Cardiac muscle cell (in vitro differentiated cells and primary cell): ENCODE data around the gene SAFB. TPM values are rescaled to one million over a fixed set of nuclear protein-coding genes. Genes with fewer than 3 reads are reported as not detected.

Experiments
- DNase-seq, 2 donors: peaks; one replicate each; pipeline versions ENCODE4 v3.0.0 to v3.0.0-alpha.2; 2010 to 2017; ENCODE audit warnings: low read depth in 1 of 2, low spot score in 1 of 2
- H3K27ac ChIP-seq: fragments of 200-600 bp; sonication (generic); 2 replicates; pipeline ENCODE4 v1.5.1; 2016
- H3K27me3 ChIP-seq: fragments of 200-600 bp; sonication (generic); 2 replicates; pipeline ENCODE4 v1.6.0; 2016; ENCODE audit warnings: control low read depth
- H3K36me3 ChIP-seq: fragments of 200-600 bp; sonication (generic); 2 replicates; pipeline ENCODE4 v1.5.1; 2016; ENCODE audit warnings: control low read depth
- H3K4me1 ChIP-seq: fragments of 200-600 bp; sonication (generic); 2 replicates; pipeline ENCODE4 v1.8.1; 2017; ENCODE audit warnings: low read depth, mild to moderate bottlenecking, mixed run types
- H3K4me3 ChIP-seq: fragments of 200-600 bp; sonication (generic); 2 replicates; pipeline ENCODE4 v1.5.1; 2016; ENCODE audit warnings: mild to moderate bottlenecking
- H3K9me3 ChIP-seq: fragments of 200-600 bp; sonication (generic); 2 replicates; pipeline ENCODE4 v1.5.1; 2017; ENCODE audit warnings: low read depth, mild to moderate bottlenecking, control low read depth
- CTCF ChIP-seq: IDR thresholded peaks from 2 replicates; pipeline ENCODE4 v1.5.1; 2012; ENCODE audit warnings: low read depth, mild to moderate bottlenecking, low read length
- polyA plus RNA-seq: library from polyadenylated mRNA; unstranded; fragments of >200 nt; fragmentation: Nextera tagmentation; extraction: Ambion mirVana; gene quantifications from 2 replicates; pipeline ENCODE4 v1.2.1, GENCODE V29; 2016
- total RNA-seq: library from RNA; depleted of rRNA; stranded (reverse); fragments of >200 nt; gene quantifications from 2 replicates; pipeline ENCODE4 v1.2.3, GENCODE V29; 2016

Gene SAFB
- total and polyA plus RNA-seq, 2 experiments from 2014 or later, result 108 to 127 TPM

- DNase-seq, result no peak
- Histone ChIP-seq H3K4me3 (no peak overlapping the region), H3K4me1 (no peaks in the 10 kb centered on the region), H3K9me3 (no peaks in the 10 kb centered on the region), H3K27me3 (no peaks in the 10 kb centered on the region), H3K36me3 (peaks cover 80% of the 10 kb centered on the region), H3K27ac (no peak overlapping the region)
- no peak for TF ChIP-seq CTCF
Measured at GRCh38 chr19:5592531-5593342, 30.1 kb upstream of the SAFB start.

- no peak for TF ChIP-seq CTCF
- Histone ChIP-seq H3K27ac (no peak overlapping the region), H3K9me3 (no peaks in the 10 kb centered on the region), H3K36me3 (peaks cover 84% of the 10 kb centered on the region), H3K4me3 (no peak overlapping the region), H3K4me1 (no peaks in the 10 kb centered on the region), H3K27me3 (no peaks in the 10 kb centered on the region)
- no peak for DNase-seq
Measured at GRCh38 chr19:5593343-5594255, 29.3 kb upstream of the SAFB start.

- DNase-seq, result no peak
- no peaks in the 10 kb centered on the region for H3K9me3 ChIP-seq
- no peak overlapping the region for H3K27ac ChIP-seq
- no peaks in the 10 kb centered on the region for H3K4me1 ChIP-seq
- H3K4me3 ChIP-seq, result no peak overlapping the region
- peaks cover 87% of the 10 kb centered on the region for H3K36me3 ChIP-seq
- H3K27me3 ChIP-seq, result no peaks in the 10 kb centered on the region
- TF ChIP-seq CTCF, result no peak
Measured at GRCh38 chr19:5594521-5594950, 28.3 kb upstream of the SAFB start.

GRCh38 chr19:5595129-5595528, 27.8 kb upstream of the SAFB start:
- TF ChIP-seq CTCF, result no peak
- Histone ChIP-seq H3K4me3 (no peak overlapping the region), H3K36me3 (peaks cover 88% of the 10 kb centered on the region), H3K9me3 (no peaks in the 10 kb centered on the region), H3K27ac (no peak overlapping the region), H3K4me1 (no peaks in the 10 kb centered on the region), H3K27me3 (no peaks in the 10 kb centered on the region)
- no peak for DNase-seq

GRCh38 chr19:5595745-5596144, 27.1 kb upstream of the SAFB start:
- no peak for TF ChIP-seq CTCF
- no peaks in the 10 kb centered on the region for H3K9me3 ChIP-seq
- H3K4me1 ChIP-seq, result no peaks in the 10 kb centered on the region
- peaks cover 90% of the 10 kb centered on the region for H3K36me3 ChIP-seq
- no peak overlapping the region for H3K27ac ChIP-seq
- no peak overlapping the region for H3K4me3 ChIP-seq
- no peak for DNase-seq
- no peaks in the 10 kb centered on the region for H3K27me3 ChIP-seq
